Neural progenitor cell (in vitro differentiated cells): ENCODE results near the gene C5AR1.

Experiments used
- EZH2 ChIP-seq: fragments of 200-600 bp; sonication (generic); IDR thresholded peaks from 2 replicates; pipeline ENCODE4 v1.6.1; 2017; ENCODE audit warnings: antibody characterized with exemption, mild to moderate bottlenecking, moderate library complexity
- TF ChIP-seq, protein P1 (sequence below): fragments of 200-600 bp; sonication (generic); IDR thresholded peaks from 2 replicates; pipeline ENCODE4 v1.5.1; 2017; ENCODE audit warnings: antibody characterized with exemption, mild to moderate bottlenecking

DNA sequence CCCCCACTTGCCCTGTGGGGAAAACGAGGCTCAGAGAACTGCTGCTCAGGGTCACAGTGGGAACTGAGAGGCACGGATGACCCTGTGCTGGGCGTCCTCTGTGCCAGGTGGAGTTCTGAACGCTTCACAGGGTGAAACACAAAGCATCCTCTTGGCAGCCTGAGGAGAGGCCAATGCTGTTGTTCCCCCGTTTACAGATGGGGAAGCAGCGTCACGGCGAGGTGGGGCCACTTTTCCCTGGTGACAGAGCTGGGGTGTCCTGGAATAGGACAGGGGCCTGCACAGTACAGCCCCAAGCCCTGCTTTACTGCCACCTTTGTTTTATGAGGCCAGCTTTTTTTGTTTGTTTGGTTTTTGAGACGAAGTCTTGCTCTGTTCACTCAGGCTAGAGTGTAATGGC, 61.6 kb downstream of the C5AR1 start:
- TF ChIP-seq, protein P1, sequence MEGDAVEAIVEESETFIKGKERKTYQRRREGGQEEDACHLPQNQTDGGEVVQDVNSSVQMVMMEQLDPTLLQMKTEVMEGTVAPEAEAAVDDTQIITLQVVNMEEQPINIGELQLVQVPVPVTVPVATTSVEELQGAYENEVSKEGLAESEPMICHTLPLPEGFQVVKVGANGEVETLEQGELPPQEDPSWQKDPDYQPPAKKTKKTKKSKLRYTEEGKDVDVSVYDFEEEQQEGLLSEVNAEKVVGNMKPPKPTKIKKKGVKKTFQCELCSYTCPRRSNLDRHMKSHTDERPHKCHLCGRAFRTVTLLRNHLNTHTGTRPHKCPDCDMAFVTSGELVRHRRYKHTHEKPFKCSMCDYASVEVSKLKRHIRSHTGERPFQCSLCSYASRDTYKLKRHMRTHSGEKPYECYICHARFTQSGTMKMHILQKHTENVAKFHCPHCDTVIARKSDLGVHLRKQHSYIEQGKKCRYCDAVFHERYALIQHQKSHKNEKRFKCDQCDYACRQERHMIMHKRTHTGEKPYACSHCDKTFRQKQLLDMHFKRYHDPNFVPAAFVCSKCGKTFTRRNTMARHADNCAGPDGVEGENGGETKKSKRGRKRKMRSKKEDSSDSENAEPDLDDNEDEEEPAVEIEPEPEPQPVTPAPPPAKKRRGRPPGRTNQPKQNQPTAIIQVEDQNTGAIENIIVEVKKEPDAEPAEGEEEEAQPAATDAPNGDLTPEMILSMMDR: no peak
- no peak for TF ChIP-seq EZH2
